Mesenchymal stem cell (in vitro differentiated cells and primary cell): ENCODE data around the gene ROBO1.
A peak's percentile ranks its signal among the peaks of the same experiment; 100 is the strongest.

Experiments
- DNase-seq: peaks from one replicate; pipeline ENCODE4 v3.0.0-alpha.2; 2013
- H2AFZ ChIP-seq: one replicate; pipeline ENCODE4 v1.6.1; 2013; ENCODE audit warnings: low read depth, mild to moderate bottlenecking, control low read depth, inconsistent platforms, low read length, moderate library complexity
- H2AK5ac ChIP-seq: 2 replicates; pipeline ENCODE4 v1.6.1; 2013; ENCODE audit warnings: low read length, moderate library complexity, mild to moderate bottlenecking, inconsistent platforms; ENCODE audit not compliant: severe bottlenecking
- H2BK120ac ChIP-seq: one replicate; pipeline ENCODE4 v1.6.1; 2013; ENCODE audit warnings: low read depth, mild to moderate bottlenecking, inconsistent platforms, low read length, moderate library complexity
- H2BK12ac ChIP-seq, 2 experiments: one replicate each; pipeline ENCODE4 v1.6.1; 2013; ENCODE audit warnings: inconsistent platforms in 2 of 2, low read length in 2 of 2, mild to moderate bottlenecking in 2 of 2, moderate library complexity in 2 of 2, control low read depth in 1 of 2
- H2BK15ac ChIP-seq: one replicate; pipeline ENCODE4 v1.6.1; 2013; ENCODE audit warnings: mild to moderate bottlenecking, low read depth, inconsistent platforms; ENCODE audit not compliant: poor library complexity, severe bottlenecking
- H2BK5ac ChIP-seq: 2 replicates; pipeline ENCODE4 v1.6.1; 2013; ENCODE audit warnings: low read depth, mild to moderate bottlenecking, low read length, control low read depth, inconsistent platforms; ENCODE audit not compliant: poor library complexity, severe bottlenecking
- H3K14ac ChIP-seq, 2 experiments: one replicate each; pipeline ENCODE4 v1.6.1; 2013; ENCODE audit warnings: inconsistent platforms in 2 of 2, low read length in 2 of 2, control low read depth in 1 of 2, mild to moderate bottlenecking in 1 of 2, moderate library complexity in 1 of 2
- H3K18ac ChIP-seq, 2 experiments: one replicate each; pipeline ENCODE4 v1.6.1; 2013; ENCODE audit warnings: inconsistent platforms in 2 of 2, low read length in 2 of 2, control low read depth in 1 of 2, low read depth in 1 of 2, mild to moderate bottlenecking in 1 of 2
- H3K23ac ChIP-seq, 2 experiments: one replicate each; pipeline ENCODE4 v1.6.1; 2013; ENCODE audit warnings: inconsistent platforms in 2 of 2, low read length in 2 of 2, mild to moderate bottlenecking in 2 of 2, moderate library complexity in 2 of 2, control low read depth in 1 of 2
- H3K27ac ChIP-seq: 2 replicates; pipeline ENCODE4 v1.5.1; 2013; ENCODE audit warnings: mild to moderate bottlenecking, moderate library complexity, low read length, control low read depth, inconsistent platforms; ENCODE audit not compliant: poor library complexity, severe bottlenecking
- H3K27me3 ChIP-seq, 2 experiments: 2 replicates each; pipeline versions ENCODE4 v1.6.1 to v1.7.0; 2013; ENCODE audit warnings: low read length in 2 of 2, mild to moderate bottlenecking in 2 of 2, moderate library complexity in 2 of 2, control low read depth in 1 of 2, inconsistent platforms in 1 of 2; ENCODE audit not compliant: control insufficient read depth in 1 of 2, insufficient read depth in 1 of 2
- H3K36me3 ChIP-seq, 2 experiments: 2 replicates each; pipeline versions ENCODE4 v1.6.1 to v1.7.0; 2013; ENCODE audit warnings: low read length in 2 of 2, control low read depth in 1 of 2, inconsistent platforms in 1 of 2, low read depth in 1 of 2, mild to moderate bottlenecking in 1 of 2; ENCODE audit not compliant: insufficient read depth in 2 of 2, control insufficient read depth in 1 of 2
- H3K4ac ChIP-seq, 2 experiments: one replicate each; pipeline ENCODE4 v1.6.1; 2013; ENCODE audit warnings: inconsistent platforms in 2 of 2, low read length in 2 of 2, mild to moderate bottlenecking in 2 of 2, moderate library complexity in 2 of 2, control low read depth in 1 of 2, low read depth in 1 of 2
- H3K4me1 ChIP-seq: 2 replicates; pipeline ENCODE4 v1.6.1; 2013; ENCODE audit warnings: low read depth, low read length, control low read depth; ENCODE audit not compliant: control insufficient read depth, insufficient read depth
- H3K4me2 ChIP-seq: 2 replicates; pipeline ENCODE4 v1.6.1; 2013; ENCODE audit warnings: low read length, mild to moderate bottlenecking, inconsistent platforms; ENCODE audit not compliant: poor library complexity, severe bottlenecking
- H3K4me3 ChIP-seq, 2 experiments: 2 replicates each; pipeline versions ENCODE4 v1.5.1 to v1.7.0; 2013; ENCODE audit warnings: low read length in 2 of 2, mild to moderate bottlenecking in 2 of 2, control low read depth in 1 of 2, low read depth in 1 of 2; ENCODE audit not compliant: insufficient read depth in 1 of 2
- H3K79me1 ChIP-seq: replicated peaks from 2 replicates; pipeline ENCODE4 v1.6.1; 2013; ENCODE audit warnings: mild to moderate bottlenecking, control low read depth, low read length, inconsistent platforms; ENCODE audit not compliant: poor library complexity, severe bottlenecking
- H3K9ac ChIP-seq: 2 replicates; pipeline ENCODE4 v1.7.0; 2013; ENCODE audit warnings: mild to moderate bottlenecking, low read length, moderate library complexity
- H3K9me3 ChIP-seq: 2 replicates; pipeline ENCODE4 v1.7.0; 2013; ENCODE audit warnings: mild to moderate bottlenecking, low read length; ENCODE audit not compliant: control insufficient read depth
- H4K8ac ChIP-seq: one replicate; pipeline ENCODE4 v1.6.1; 2013; ENCODE audit warnings: inconsistent platforms, mild to moderate bottlenecking, low read length, moderate library complexity
- H4K91ac ChIP-seq: one replicate; pipeline ENCODE4 v1.6.1; 2013; ENCODE audit warnings: mild to moderate bottlenecking, low read length, inconsistent platforms
- WGBS: methylation state at CpG from one replicate; pipeline ENCODE4 v1.1.7; 2013; ENCODE audit warnings: mixed read lengths; 5-methylcytosine and 5-hydroxymethylcytosine counted together

The ROBO1 gene

GRCh38 chr3:79184251-79184650 is 583.5 kb downstream of the ROBO1 start:
- no peak overlapping the region for H4K91ac ChIP-seq
- H3K23ac ChIP-seq: no peak overlapping the region
- H3K27ac ChIP-seq: no peak overlapping the region
- H3K9ac ChIP-seq: no peak overlapping the region
- no peaks in the 10 kb centered on the region for H3K27me3 ChIP-seq
- no peak overlapping the region for H3K18ac ChIP-seq
- no peak for DNase-seq
- no peak overlapping the region for H2AK5ac ChIP-seq
- no peak overlapping the region for H2BK12ac ChIP-seq
- no peak overlapping the region for H3K4ac ChIP-seq
- H3K79me1 ChIP-seq: no peaks in the 10 kb centered on the region
- no peak overlapping the region for H4K8ac ChIP-seq
- H3K4me2 ChIP-seq: no peak overlapping the region
- H3K36me3 ChIP-seq: no peaks in the 10 kb centered on the region
- H3K4me1 ChIP-seq: no peaks in the 10 kb centered on the region
- H2BK120ac ChIP-seq: no peak overlapping the region
- no peak overlapping the region for H3K4me3 ChIP-seq
- WGBS: 51% methylated on average over 3 of the region's 3 CpGs
- H3K14ac ChIP-seq: no peak overlapping the region
- no peaks in the 10 kb centered on the region for H3K9me3 ChIP-seq
- no peak overlapping the region for H2AFZ ChIP-seq
- H2BK5ac ChIP-seq: no peak overlapping the region
- no peak overlapping the region for H2BK15ac ChIP-seq

- H3K9ac ChIP-seq: no peak overlapping the region
- H3K18ac ChIP-seq: no peak overlapping the region
Measured at GRCh38 chr3:79183496-79183895, 584.3 kb downstream of the ROBO1 start.

GRCh38 chr3:79178471-79179180 is 589.2 kb downstream of the ROBO1 start:
- Histone ChIP-seq H3K18ac (no peak overlapping the region), H3K4me2 (no peak overlapping the region), H3K23ac (no peak overlapping the region), H3K27me3 (no peaks in the 10 kb centered on the region), H3K14ac (no peak overlapping the region), H2BK15ac (no peak overlapping the region), H3K4me3 (no peak overlapping the region), H3K4me1 (no peaks in the 10 kb centered on the region), H3K9ac (no peak overlapping the region), H2AK5ac (no peak overlapping the region), H2AFZ (no peak overlapping the region), H4K91ac (no peak overlapping the region), H3K9me3 (no peaks in the 10 kb centered on the region), H4K8ac (no peak overlapping the region), H3K27ac (no peak overlapping the region), H3K4ac (no peak overlapping the region), H3K79me1 (no peaks in the 10 kb centered on the region), H2BK12ac (no peak overlapping the region), H3K36me3 (no peaks in the 10 kb centered on the region), H2BK5ac (no peak overlapping the region), H2BK120ac (no peak overlapping the region)
- DNase-seq: no peak
- WGBS: 86% methylated on average over 3 of the region's 5 CpGs

More at GRCh38 chr3:79183496-79183895, 584.3 kb downstream of the ROBO1 start:
- Histone ChIP-seq H2BK120ac (no peak overlapping the region), H4K8ac (no peak overlapping the region), H2BK5ac (no peak overlapping the region), H3K36me3 (no peaks in the 10 kb centered on the region), H3K79me1 (no peaks in the 10 kb centered on the region), H4K91ac (no peak overlapping the region), H3K4ac (no peak overlapping the region), H2AK5ac (no peak overlapping the region), H2BK12ac (no peak overlapping the region), H2AFZ (no peak overlapping the region), H3K23ac (no peak overlapping the region), H3K27me3 (no peaks in the 10 kb centered on the region), H3K9me3 (no peaks in the 10 kb centered on the region), H3K27ac (no peak overlapping the region), H2BK15ac (no peak overlapping the region), H3K4me3 (no peak overlapping the region), H3K4me1 (no peaks in the 10 kb centered on the region), H3K14ac (no peak overlapping the region), H3K4me2 (no peak overlapping the region)
- WGBS: 100% methylated on average over 1 of the region's 1 CpG
- no peak for DNase-seq

- WGBS: 80% methylated on average over 1 of the region's 1 CpG
- H3K4me3 ChIP-seq: no peak overlapping the region
- H3K14ac ChIP-seq: no peak overlapping the region
Measured at GRCh38 chr3:79175870-79176269, 591.9 kb downstream of the ROBO1 start.

More at GRCh38 chr3:79175870-79176269, 591.9 kb downstream of the ROBO1 start:
- Histone ChIP-seq H3K23ac (no peak overlapping the region), H3K9ac (no peak overlapping the region), H3K4me2 (no peak overlapping the region), H3K4ac (no peak overlapping the region), H3K36me3 (peaks cover 0 to 3% of the 10 kb centered on the region in 2 experiments), H2BK5ac (no peak overlapping the region), H3K79me1 (no peaks in the 10 kb centered on the region), H2AFZ (no peak overlapping the region), H3K4me1 (no peaks in the 10 kb centered on the region), H2BK15ac (peak overlapping the region; percentile 26), H4K8ac (no peak overlapping the region), H3K9me3 (no peaks in the 10 kb centered on the region), H3K18ac (no peak overlapping the region), H3K27me3 (no peaks in the 10 kb centered on the region), H2AK5ac (no peak overlapping the region), H3K27ac (no peak overlapping the region), H2BK12ac (no peak overlapping the region), H4K91ac (no peak overlapping the region), H2BK120ac (no peak overlapping the region)
- no peak for DNase-seq
